OCI-LY1 (cell line): ENCODE results near the gene TNF.

Experiments used
- EZH2 ChIP-seq: fragments of 200-600 bp; sonication (generic), shearing (Covaris generic); IDR thresholded peaks from 2 replicates; pipeline ENCODE4 v1.8.0; 2017; ENCODE audit warnings: borderline replicate concordance, mixed run types, mild to moderate bottlenecking, antibody characterized with exemption, low read length, moderate library complexity, mixed read lengths
- TF ChIP-seq, protein P1 (sequence below): fragments of 200-600 bp; sonication (generic), shearing (Covaris generic); IDR thresholded peaks from 2 replicates; pipeline ENCODE4 v1.5.1; 2017; ENCODE audit warnings: mild to moderate bottlenecking, antibody characterized with exemption, low read length, moderate library complexity, mixed read lengths

- TF ChIP-seq, protein P1, sequence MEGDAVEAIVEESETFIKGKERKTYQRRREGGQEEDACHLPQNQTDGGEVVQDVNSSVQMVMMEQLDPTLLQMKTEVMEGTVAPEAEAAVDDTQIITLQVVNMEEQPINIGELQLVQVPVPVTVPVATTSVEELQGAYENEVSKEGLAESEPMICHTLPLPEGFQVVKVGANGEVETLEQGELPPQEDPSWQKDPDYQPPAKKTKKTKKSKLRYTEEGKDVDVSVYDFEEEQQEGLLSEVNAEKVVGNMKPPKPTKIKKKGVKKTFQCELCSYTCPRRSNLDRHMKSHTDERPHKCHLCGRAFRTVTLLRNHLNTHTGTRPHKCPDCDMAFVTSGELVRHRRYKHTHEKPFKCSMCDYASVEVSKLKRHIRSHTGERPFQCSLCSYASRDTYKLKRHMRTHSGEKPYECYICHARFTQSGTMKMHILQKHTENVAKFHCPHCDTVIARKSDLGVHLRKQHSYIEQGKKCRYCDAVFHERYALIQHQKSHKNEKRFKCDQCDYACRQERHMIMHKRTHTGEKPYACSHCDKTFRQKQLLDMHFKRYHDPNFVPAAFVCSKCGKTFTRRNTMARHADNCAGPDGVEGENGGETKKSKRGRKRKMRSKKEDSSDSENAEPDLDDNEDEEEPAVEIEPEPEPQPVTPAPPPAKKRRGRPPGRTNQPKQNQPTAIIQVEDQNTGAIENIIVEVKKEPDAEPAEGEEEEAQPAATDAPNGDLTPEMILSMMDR, result no peak
- TF ChIP-seq EZH2, result no peak
Observed at GRCh38 chr6:31617010-31617409, 41.6 kb downstream of the TNF start.
